ENCODE data around the gene TMEM168. TPM values are rescaled to one million over a fixed set of nuclear protein-coding genes. Genes with fewer than 3 reads are reported as not detected.
"Not testable (repeated sequence)": the region's sequence is repeated elsewhere in the genome, so short reads cannot be mapped to it uniquely, and the experiment has no call there.

Gene TMEM168
- total RNA-seq, 2 donors from 2014 or later = 25.6 to 31.8 TPM

DNA sequence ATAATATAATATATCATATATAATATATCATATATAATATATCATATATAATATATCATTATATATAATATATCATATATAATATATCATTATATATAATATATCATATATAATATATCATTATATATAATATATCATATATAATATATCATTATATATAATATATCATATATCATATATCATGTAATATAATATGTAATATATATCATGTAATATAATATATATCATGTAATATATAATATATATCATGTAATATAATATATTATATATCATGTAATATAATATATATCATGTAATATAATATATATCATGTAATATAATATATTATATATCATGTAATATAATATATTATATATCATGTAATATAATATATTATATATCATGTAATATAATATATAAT is 6.4 kb upstream of the TMEM168 start:
- not testable (repeated sequence) for DNase-seq; ATAC-seq (replicated peaks in 1 of 2); H3K4me3 Mint-ChIP-seq; H3K27me3 Mint-ChIP-seq (ENCODE audit: low read depth); H3K36me3 Mint-ChIP-seq (ENCODE audit: insufficient read depth in 2 of 2); H3K27ac Mint-ChIP-seq; H3K9me3 Mint-ChIP-seq
- peaks cover 33% of the 10 kb centered on the region for H3K4me1 Mint-ChIP-seq (ENCODE audit: low read depth)

DNA sequence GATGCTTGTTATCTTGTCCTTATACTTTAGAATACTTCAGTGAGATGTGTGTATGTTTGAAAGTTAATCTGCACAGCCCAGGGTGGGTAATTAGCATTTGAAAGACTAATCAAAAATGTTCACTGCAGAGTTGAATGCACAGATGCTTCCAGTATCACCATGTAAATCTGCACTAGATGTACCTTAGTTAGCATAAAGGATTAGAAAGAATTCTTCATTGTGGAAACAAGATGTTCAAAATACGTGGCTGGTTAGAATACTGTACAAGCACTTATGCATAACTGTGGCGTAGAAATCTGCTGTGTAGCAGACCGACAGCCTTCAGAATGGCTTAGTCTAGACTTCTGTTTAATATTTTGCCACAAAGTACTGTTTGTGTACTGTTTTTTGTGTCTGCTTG is 2.2 kb upstream of the TMEM168 start:
- Mint-ChIP-seq H3K27ac (peak overlapping the region; percentile 4), H3K27me3 (ENCODE audit: low read depth) (no peaks in the 10 kb centered on the region), H3K4me3 (peak overlapping the region in 1 of 2 donors; percentile 31), H3K36me3 (ENCODE audit: insufficient read depth in 2 of 2) (peaks cover 4 to 6% of the 10 kb centered on the region in 2 donors), H3K4me1 (ENCODE audit: low read depth) (peaks cover 59% of the 10 kb centered on the region), H3K9me3 (peaks cover 0 to 2% of the 10 kb centered on the region in 2 donors)
- DNase-seq (no peak), ATAC-seq (replicated peaks in 1 of 2) (no peak)

DNA sequence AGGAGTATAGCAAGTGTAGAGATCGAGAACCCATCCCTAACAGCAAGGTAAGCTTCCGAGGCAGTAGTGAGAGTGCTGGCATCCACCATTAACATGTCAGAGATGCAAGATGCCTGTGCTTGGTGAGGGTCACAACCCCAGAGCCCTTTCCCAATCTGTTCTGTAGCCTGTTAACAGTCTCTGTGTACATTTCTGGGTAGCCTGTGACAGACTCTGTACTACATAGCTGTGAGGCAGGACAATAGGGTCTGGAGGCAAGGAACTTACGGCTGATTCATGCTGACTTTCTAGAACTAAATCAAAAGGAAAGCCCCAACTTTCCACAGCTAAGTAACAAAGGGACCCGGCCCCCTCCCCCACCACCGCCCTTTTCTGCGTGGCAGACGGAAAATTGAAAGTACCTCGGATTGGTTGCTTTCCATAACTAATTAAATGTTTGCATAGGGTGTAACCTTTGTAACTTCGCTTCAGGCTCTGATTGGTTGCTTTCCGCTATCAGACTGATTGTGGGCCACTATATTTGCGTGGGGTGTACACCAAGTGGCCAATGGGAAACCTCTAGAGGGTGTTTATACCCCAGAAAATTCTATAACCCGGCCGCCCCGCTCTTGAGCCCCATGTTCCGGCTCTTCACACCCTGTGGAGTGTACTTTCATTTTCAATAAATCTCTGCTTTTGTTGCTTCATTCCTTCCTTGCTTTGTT is 1.4 kb upstream of the TMEM168 start:
- DNase-seq (no peak), ATAC-seq (replicated peaks in 1 of 2) (no peak)
- H3K4me3 Mint-ChIP-seq = peak overlapping the region; percentile 90 to 99
- peaks cover 4 to 6% of the 10 kb centered on the region in 2 donors for H3K36me3 Mint-ChIP-seq (ENCODE audit: insufficient read depth in 2 of 2)
- peaks cover 0 to 2% of the 10 kb centered on the region in 2 donors for H3K9me3 Mint-ChIP-seq
- H3K27me3 Mint-ChIP-seq (ENCODE audit: low read depth) = no peaks in the 10 kb centered on the region
- peaks cover 66% of the 10 kb centered on the region for H3K4me1 Mint-ChIP-seq (ENCODE audit: low read depth)
- H3K27ac Mint-ChIP-seq = peak overlapping the region; percentile 4

DNA sequence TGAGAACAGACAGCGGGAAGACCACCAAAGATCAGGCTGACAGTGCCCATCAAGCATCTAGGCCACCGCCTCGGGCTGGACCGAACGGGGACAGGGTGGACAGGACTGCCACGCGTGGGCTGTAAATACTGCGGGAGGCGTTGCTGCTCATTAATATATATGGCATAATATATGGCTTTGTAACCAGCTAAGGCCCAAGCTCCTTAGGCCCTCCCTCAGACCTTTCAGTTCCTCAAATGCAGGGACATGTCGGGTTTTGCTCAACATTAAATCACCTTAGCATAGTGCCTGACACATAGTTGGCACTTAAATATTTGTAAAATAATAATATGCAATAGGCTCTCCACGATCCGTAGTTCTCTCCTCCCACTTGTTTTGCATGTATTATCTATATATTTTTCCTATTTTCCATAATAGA is 402 bp upstream of the TMEM168 start:
- peaks cover 68% of the 10 kb centered on the region for H3K4me1 Mint-ChIP-seq (ENCODE audit: low read depth)
- DNase-seq = no peak
- peaks cover 0 to 2% of the 10 kb centered on the region in 2 donors for H3K9me3 Mint-ChIP-seq
- H3K27me3 Mint-ChIP-seq (ENCODE audit: low read depth) = no peaks in the 10 kb centered on the region
- peak overlapping the region; percentile 96 for H3K27ac Mint-ChIP-seq
- H3K36me3 Mint-ChIP-seq (ENCODE audit: insufficient read depth in 2 of 2) = peaks cover 4 to 6% of the 10 kb centered on the region in 2 donors
- H3K4me3 Mint-ChIP-seq = peak overlapping the region; percentile 90 to 99
- ATAC-seq (replicated peaks in 1 of 2) = no peak

DNA sequence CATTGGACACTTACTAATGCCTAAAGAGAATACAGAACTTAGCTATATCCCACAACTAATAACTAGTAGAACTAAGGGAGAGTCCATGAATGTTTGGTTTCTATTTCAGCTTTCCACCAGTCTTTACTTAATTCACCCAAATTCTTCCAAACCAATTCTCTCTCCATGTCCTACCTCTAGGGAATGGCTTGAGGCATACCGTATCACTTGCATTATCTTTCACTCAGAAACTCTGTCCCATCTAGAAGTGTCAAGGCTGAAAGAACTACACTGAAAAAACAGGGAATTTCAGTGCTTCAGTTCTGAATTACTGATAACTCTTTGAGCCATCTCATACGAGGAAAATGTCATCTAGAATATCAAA is 758 bp downstream of the TMEM168 start:
- Mint-ChIP-seq H3K4me1 (ENCODE audit: low read depth) (peaks cover 57% of the 10 kb centered on the region), H3K9me3 (peaks cover 0 to 2% of the 10 kb centered on the region in 2 donors), H3K27ac (peak overlapping the region; percentile 93), H3K27me3 (ENCODE audit: low read depth) (no peaks in the 10 kb centered on the region), H3K4me3 (peak overlapping the region; percentile 90 to 99), H3K36me3 (ENCODE audit: insufficient read depth in 2 of 2) (peaks cover 4 to 6% of the 10 kb centered on the region in 2 donors)
- ATAC-seq (replicated peaks in 1 of 2) = no peak
- no peak for DNase-seq

DNA sequence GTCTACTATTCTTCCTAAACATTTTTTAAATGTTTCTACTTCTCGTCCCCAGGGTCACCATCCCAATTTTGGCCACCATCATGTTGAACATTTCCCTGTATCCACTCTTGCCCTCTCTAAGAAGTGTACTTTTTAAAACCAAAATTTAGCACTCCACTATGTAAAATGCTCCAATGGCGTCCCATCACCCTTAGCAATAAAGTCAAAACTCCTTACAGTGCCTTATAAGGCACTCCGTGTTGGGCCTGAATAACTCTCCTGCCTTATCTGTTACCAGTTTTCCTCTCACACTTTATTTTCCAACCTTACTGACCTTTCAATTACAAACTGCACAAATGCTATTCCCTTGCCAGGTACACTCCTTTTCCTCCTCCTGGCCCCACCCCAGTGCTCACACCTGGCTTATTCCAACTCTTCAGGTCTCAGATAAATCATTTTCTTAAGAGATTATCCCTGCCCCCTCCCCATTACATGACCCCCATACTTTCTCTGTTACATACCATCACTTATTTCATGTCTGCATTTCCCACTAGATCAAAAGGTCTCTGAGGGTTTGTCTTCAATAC is 1.3 kb downstream of the TMEM168 start:
- no peak for ATAC-seq (replicated peaks in 1 of 2)
- Mint-ChIP-seq H3K9me3 (peaks cover 0 to 2% of the 10 kb centered on the region in 2 donors), H3K36me3 (ENCODE audit: insufficient read depth in 2 of 2) (peaks cover 4 to 12% of the 10 kb centered on the region in 2 donors), H3K4me1 (ENCODE audit: low read depth) (peaks cover 55% of the 10 kb centered on the region), H3K4me3 (peak overlapping the region; percentile 90 to 99), H3K27ac (peak overlapping the region; percentile 93), H3K27me3 (ENCODE audit: low read depth) (no peaks in the 10 kb centered on the region)
- DNase-seq = no peak

DNA sequence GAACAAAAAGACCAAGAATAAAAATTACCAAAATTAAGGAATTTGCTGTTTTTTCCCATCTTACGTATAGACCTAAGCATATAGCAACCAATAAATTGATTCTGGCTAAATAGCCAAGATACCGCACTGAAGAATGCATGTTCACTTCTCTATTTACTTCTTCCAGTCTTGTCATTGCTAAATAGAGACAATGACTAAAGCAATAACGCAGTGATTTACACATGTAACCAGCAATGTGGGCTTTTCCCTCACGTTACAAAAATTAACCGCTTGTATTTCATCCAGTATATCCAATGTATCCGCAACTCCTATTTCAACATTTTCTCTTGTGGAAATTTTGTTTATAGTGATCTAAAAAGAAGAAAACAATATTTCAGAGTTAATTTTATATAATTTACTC is 5.6 kb downstream of the TMEM168 start:
- Mint-ChIP-seq H3K27ac (no peak overlapping the region), H3K36me3 (ENCODE audit: insufficient read depth in 2 of 2) (peaks cover 5 to 31% of the 10 kb centered on the region in 2 donors), H3K27me3 (ENCODE audit: low read depth) (no peaks in the 10 kb centered on the region), H3K9me3 (peaks cover 0 to 2% of the 10 kb centered on the region in 2 donors), H3K4me1 (ENCODE audit: low read depth) (peaks cover 66% of the 10 kb centered on the region), H3K4me3 (no peak overlapping the region)
- no peak for DNase-seq
- no peak for ATAC-seq (replicated peaks in 1 of 2)

DNA sequence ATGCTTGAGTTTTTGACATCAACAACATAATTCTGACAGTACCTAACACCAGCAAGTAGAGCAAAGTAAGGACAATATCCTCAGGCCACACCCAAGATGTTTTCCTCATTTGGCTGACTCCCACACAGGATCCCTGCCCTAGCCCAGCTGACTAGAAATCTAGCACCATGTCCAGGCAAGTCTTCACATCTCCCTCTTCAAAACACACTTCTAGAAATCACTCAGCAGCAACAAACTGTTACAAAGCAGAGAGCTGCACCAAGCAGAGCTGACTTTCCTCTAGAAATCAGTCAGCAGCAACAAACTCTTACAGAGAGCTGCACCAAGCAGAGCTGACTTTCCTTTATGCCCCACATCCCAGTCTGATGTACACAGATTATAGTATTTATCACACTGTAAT is 7.7 kb downstream of the TMEM168 start:
- peak overlapping the region; percentile 73 for H3K27ac Mint-ChIP-seq
- DNase-seq (peak; percentile 51 to 54), ATAC-seq (replicated peaks in 1 of 2) (peak; percentile 99 to 100)
- H3K9me3 Mint-ChIP-seq = no peaks in the 10 kb centered on the region
- H3K4me1 Mint-ChIP-seq (ENCODE audit: low read depth) = peaks cover 49% of the 10 kb centered on the region
- H3K4me3 Mint-ChIP-seq = peak overlapping the region; percentile 37 to 49
- peaks cover 2 to 25% of the 10 kb centered on the region in 2 donors for H3K36me3 Mint-ChIP-seq (ENCODE audit: insufficient read depth in 2 of 2)
- H3K27me3 Mint-ChIP-seq (ENCODE audit: low read depth) = no peaks in the 10 kb centered on the region

DNA sequence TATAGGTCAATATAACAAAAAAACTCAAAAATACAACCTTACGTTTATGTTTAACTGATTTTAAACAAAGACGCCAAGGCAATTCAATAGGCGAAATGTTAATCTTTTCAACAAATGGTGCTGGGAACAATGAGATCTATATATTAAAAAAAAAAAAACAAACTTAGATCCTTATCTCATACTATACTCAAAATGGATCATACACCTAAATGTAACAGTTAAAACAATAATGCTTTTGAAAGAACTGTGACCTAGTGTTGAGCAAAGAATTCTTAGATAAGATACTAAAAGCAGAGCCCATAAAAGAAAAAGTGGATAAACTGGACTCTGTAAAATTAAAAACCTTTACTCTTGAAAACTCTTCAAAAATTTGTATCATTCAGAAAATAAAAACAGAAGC is 8.6 kb downstream of the TMEM168 start:
- no peaks in the 10 kb centered on the region for H3K9me3 Mint-ChIP-seq
- no peak for DNase-seq
- no peak for ATAC-seq (replicated peaks in 1 of 2)
- H3K27ac Mint-ChIP-seq = no peak overlapping the region
- peaks cover 41% of the 10 kb centered on the region for H3K4me1 Mint-ChIP-seq (ENCODE audit: low read depth)
- peaks cover 5 to 27% of the 10 kb centered on the region in 2 donors for H3K36me3 Mint-ChIP-seq (ENCODE audit: insufficient read depth in 2 of 2)
- no peaks in the 10 kb centered on the region for H3K27me3 Mint-ChIP-seq (ENCODE audit: low read depth)
- peak overlapping the region in 1 of 2 donors; percentile 37 for H3K4me3 Mint-ChIP-seq

DNA sequence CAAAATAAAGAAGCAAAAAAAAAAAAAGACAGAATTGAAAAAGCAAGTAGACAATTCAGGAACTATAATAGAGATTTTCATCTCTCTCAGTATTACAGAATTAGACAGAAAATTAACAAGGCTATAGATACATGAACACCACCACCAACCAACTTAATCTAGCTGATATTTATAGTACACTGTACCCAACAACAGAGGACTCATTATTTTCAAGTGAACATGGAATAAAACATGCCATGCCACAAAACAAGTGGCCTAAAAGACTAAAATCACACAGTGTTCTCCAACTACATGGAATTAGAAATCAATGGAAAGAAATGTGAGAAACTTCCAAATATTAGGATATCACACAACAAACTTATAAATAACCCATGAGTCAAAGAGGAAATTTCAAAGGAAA is 9.1 kb downstream of the TMEM168 start:
- peak overlapping the region; percentile 40 for H3K27ac Mint-ChIP-seq
- no peaks in the 10 kb centered on the region for H3K9me3 Mint-ChIP-seq
- H3K4me1 Mint-ChIP-seq (ENCODE audit: low read depth) = peaks cover 39% of the 10 kb centered on the region
- H3K36me3 Mint-ChIP-seq (ENCODE audit: insufficient read depth in 2 of 2) = peaks cover 5 to 27% of the 10 kb centered on the region in 2 donors
- H3K27me3 Mint-ChIP-seq (ENCODE audit: low read depth) = no peaks in the 10 kb centered on the region
- DNase-seq (no peak), ATAC-seq (replicated peaks in 1 of 2) (no peak)
- peak overlapping the region in 1 of 2 donors; percentile 32 for H3K4me3 Mint-ChIP-seq

DNA sequence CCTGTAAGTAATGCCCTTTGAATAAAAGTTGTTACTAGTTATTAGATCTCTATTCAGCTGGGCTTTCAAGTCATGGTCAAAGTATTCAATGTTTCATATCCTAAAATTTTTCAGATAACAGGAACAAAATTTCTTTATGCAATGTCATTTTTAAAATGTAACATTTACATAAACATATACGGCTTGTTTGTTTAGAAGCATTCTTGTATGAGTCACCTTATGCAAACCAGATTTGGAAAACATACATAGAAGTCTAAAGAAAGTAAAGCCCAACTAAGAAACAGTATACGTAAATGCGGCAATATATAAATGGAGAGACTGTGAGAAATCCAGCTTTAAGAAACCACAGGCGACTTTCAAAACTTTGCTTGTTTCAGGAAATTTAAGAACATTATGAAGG is 10.5 kb downstream of the TMEM168 start:
- Mint-ChIP-seq H3K27ac (no peak overlapping the region), H3K9me3 (no peaks in the 10 kb centered on the region), H3K4me3 (no peak overlapping the region), H3K27me3 (ENCODE audit: low read depth) (no peaks in the 10 kb centered on the region), H3K36me3 (ENCODE audit: insufficient read depth in 2 of 2) (peaks cover 5 to 27% of the 10 kb centered on the region in 2 donors), H3K4me1 (ENCODE audit: low read depth) (peaks cover 39% of the 10 kb centered on the region)
- ATAC-seq (replicated peaks in 1 of 2) = no peak
- DNase-seq = no peak

DNA sequence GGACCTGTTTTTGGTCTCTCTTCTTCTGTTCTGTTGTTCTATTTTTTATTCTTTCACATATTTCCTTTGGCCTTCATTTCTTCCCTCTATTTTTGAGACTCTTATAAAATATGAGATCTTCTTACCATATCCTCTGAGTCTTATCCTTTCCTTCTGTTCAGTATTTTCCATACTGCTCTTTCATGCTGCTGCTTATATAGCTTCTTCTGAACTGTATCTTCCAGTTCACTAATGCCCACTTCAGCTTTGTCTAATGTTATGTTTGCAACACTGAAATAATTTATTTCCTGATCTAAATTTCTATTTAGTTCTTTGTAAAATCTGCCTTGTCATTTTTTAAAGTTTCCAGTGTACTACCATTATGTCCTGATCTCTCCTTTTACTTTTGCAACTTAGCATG is 12.8 kb downstream of the TMEM168 start:
- Mint-ChIP-seq H3K27ac (peak overlapping the region; percentile 35), H3K4me3 (no peak overlapping the region), H3K4me1 (ENCODE audit: low read depth) (peaks cover 21% of the 10 kb centered on the region), H3K27me3 (ENCODE audit: low read depth) (no peaks in the 10 kb centered on the region), H3K36me3 (ENCODE audit: insufficient read depth in 2 of 2) (peaks cover 5 to 17% of the 10 kb centered on the region in 2 donors), H3K9me3 (no peaks in the 10 kb centered on the region)
- DNase-seq (no peak), ATAC-seq (replicated peaks in 1 of 2) (no peak)

DNA sequence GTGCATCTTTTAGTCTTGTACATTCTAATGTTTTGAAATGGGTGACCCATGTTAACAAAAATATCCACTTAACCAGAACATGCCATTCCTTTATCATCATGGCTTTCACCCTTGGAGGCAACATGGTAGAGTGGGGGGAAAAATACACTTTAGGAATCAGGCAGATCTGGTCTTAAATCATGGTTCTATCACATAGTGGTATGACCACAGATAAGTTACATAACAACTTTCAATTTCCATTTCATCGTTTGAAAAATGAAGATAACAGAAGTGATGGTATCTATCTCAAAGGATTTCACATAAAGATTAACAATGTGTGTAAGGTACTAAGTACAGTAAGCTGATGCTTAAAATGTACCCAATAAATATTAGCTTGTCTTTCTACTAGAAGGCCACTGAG is 19.0 kb downstream of the TMEM168 start:
- Mint-ChIP-seq H3K36me3 (ENCODE audit: insufficient read depth in 2 of 2) (peaks cover 0 to 8% of the 10 kb centered on the region in 2 donors), H3K4me3 (no peak overlapping the region), H3K9me3 (no peaks in the 10 kb centered on the region), H3K27ac (no peak overlapping the region), H3K27me3 (ENCODE audit: low read depth) (no peaks in the 10 kb centered on the region), H3K4me1 (ENCODE audit: low read depth) (no peaks in the 10 kb centered on the region)
- ATAC-seq (replicated peaks in 1 of 2) (no peak), DNase-seq (no peak)

Measured in activated T-cell treated with anti-CD3 and anti-CD28 coated beads, Interleukin-2, amount 50 U/mL, for 72 hours (primary cell).